Left renal pelvis (tissue), 4 donors: Measurements from ENCODE around the gene TERT. TPM values are rescaled to one million over a fixed set of nuclear protein-coding genes. Genes with fewer than 3 reads are reported as not detected.
A peak's percentile ranks its signal among the peaks of the same experiment; 100 is the strongest.
"Not testable (repeated sequence)": the region's sequence is repeated elsewhere in the genome, so short reads cannot be mapped to it uniquely, and the experiment has no call there.

Experiments
- DNase-seq, 4 donors: peaks; one replicate each; pipeline ENCODE4 v3.0.0-alpha.2; 2013; ENCODE audit warnings: low read depth in 4 of 4, low spot score in 3 of 4
- polyA plus RNA-seq, 4 donors: library from polyadenylated mRNA; unstranded; fragments of 120-200 nt; gene quantifications; one replicate each; pipeline ENCODE4 v1.2.1, GENCODE V29; 2013; ENCODE audit not compliant: insufficient read length in 4 of 4

TERT gene
- polyA plus RNA-seq, 4 donors: 0.05 to 0.76 (median 0.24) TPM

- DNase-seq: no peak
These were observed 49.9 kb downstream of the TERT start for GRCh38 chr5:1244976-1245375.

GRCh38 chr5:1244255-1244654, 50.6 kb downstream of the TERT start:
- no peak for DNase-seq

GRCh38 chr5:1243487-1244130, 51.3 kb downstream of the TERT start:
- DNase-seq: no peak

- no peak for DNase-seq
These were observed 52.0 kb downstream of the TERT start for GRCh38 chr5:1242733-1243486.

- no peak for DNase-seq
These were observed 53.3 kb downstream of the TERT start for GRCh38 chr5:1241509-1242080.

- DNase-seq: no peak
These were observed 54.2 kb downstream of the TERT start for GRCh38 chr5:1240496-1241260.

- DNase-seq: no peak
These were observed 55.2 kb downstream of the TERT start for GRCh38 chr5:1239505-1240251.

- DNase-seq: no peak
These were observed 59.0 kb downstream of the TERT start for GRCh38 chr5:1235838-1236237.

GRCh38 chr5:1235379-1235778, 59.5 kb downstream of the TERT start:
- no peak for DNase-seq

GRCh38 chr5:1232780-1233179, 62.1 kb downstream of the TERT start:
- DNase-seq: no peak

- DNase-seq: no peak
These were observed 63.4 kb downstream of the TERT start for GRCh38 chr5:1231354-1231905.

- no peak for DNase-seq
These were observed 64.3 kb downstream of the TERT start for GRCh38 chr5:1230551-1230950.

- DNase-seq: no peak
These were observed 65.0 kb downstream of the TERT start for GRCh38 chr5:1229822-1230221.

GRCh38 chr5:1229023-1229422, 65.8 kb downstream of the TERT start:
- DNase-seq: not testable (repeated sequence)

- no peak for DNase-seq
These were observed 66.7 kb downstream of the TERT start for GRCh38 chr5:1228120-1228519.

GRCh38 chr5:1227667-1228066, 67.2 kb downstream of the TERT start:
- peak in 2 of 4 donors; percentile 44 to 66 for DNase-seq

GRCh38 chr5:1226839-1227581, 67.9 kb downstream of the TERT start:
- DNase-seq: no peak

GRCh38 chr5:1226231-1226630, 68.6 kb downstream of the TERT start:
- no peak for DNase-seq

GRCh38 chr5:1225081-1225480, 69.8 kb downstream of the TERT start, which contains the start of gene SLC6A18:
SLC6A18 (plus strand) TSS chr5:1225381; CDS start chr5:1225478, 97 bp downstream.
- no peak for DNase-seq
